NCI-H146 (cell line): ENCODE results near the gene ROCK2.

Experiments used
- DNase-seq: peaks from one replicate; lab custom pipeline; 2025; lab: John Stamatoyannopoulos, UW

ROCK2 gene

DNA sequence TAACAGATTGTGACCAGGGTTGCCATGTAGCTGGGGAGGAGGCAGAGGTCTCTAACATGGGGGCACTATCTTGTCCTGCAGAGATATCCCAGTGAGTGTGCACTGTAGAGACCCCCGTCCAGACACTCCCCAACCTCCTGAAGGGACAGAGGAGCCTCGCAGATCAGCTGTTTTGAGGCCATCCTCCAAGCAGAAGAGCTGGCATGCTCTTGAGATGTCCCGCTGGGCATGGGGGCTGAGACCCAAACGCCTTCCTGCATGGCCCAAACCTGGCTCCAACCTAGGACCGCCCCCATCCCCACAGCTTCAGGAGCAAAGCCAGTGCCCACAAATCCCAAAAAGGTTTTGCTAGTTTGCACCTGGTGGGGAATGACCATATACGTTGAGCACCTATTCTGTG is 191.8 kb downstream of the ROCK2 start:
- no peak for DNase-seq

DNA sequence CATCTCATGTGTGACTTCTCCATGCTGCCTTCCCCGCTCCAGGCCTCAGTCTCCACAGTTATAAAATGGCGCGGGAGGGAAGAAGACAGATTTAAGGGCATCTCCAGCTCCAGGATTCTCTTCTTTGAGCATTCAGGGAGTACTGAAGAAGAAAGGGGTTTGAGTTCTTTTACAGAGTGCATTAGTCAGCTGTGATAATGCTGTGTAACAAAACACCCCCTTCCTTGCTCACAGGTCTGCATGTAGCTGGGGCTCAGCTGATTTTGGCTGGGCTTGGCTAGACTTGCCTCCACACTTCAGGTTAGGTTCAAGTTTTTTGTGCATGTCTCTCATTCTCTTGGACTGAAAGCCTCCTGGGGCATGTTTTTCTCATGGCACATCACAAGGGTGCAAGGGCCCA is 197.2 kb downstream of the ROCK2 start:
- no peak for DNase-seq

DNA sequence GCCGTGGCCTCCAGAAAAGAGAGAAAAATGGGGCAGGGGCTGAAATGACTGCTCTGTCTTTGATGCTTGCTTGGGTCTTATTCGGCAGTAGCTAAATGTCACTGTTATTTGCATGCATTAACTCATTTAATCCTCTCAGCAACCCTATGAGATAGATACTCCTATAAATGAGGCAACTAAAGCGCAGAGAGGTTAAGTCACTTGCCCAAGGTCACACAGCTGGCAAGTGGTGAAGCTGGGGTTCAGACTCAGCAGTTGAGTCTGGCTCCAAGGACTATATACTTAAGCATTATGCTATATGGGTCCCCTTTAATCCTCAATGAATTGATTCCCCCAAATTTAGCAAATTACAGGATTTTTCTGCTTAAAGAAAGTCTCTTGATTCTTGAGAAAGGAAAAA is 198.4 kb downstream of the ROCK2 start:
- no peak for DNase-seq

DNA sequence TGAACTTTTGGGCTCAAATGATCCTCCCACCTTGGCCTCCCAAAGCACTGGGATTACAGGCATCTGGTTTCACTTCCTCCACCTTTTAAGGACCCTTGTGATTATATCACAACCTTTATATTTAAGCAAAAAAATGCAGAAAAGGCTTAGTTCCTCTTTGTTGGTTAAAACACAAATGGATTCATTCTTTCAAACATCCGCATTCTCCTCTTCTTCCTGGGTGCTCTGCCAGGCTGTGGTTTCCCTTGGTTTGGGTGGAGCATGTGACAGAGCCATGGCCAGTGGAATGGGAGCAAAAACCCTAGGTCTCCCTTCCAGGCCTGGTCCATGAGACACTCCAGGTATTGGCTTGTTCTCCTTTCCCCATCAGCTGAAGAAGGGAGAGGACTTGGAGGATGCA is 199.1 kb downstream of the ROCK2 start:
- DNase-seq, result no peak

DNA sequence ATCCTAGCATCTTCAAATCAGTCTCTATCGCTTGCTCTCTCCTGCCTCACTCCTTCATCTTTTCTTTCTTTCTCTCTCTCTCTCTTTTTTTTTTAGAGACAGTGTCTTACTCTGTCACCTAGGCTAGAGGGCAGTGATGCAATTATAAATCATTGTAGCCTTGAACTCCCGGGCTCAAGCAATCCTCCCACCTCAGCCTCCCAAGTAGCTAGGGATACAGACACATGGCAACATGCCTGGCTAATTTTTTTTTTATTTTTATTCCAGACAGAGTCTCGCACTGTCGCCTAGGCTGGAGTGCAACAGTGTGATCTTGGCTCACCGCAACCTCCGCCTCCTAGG is 199.7 kb downstream of the ROCK2 start:
- no peak for DNase-seq

DNA sequence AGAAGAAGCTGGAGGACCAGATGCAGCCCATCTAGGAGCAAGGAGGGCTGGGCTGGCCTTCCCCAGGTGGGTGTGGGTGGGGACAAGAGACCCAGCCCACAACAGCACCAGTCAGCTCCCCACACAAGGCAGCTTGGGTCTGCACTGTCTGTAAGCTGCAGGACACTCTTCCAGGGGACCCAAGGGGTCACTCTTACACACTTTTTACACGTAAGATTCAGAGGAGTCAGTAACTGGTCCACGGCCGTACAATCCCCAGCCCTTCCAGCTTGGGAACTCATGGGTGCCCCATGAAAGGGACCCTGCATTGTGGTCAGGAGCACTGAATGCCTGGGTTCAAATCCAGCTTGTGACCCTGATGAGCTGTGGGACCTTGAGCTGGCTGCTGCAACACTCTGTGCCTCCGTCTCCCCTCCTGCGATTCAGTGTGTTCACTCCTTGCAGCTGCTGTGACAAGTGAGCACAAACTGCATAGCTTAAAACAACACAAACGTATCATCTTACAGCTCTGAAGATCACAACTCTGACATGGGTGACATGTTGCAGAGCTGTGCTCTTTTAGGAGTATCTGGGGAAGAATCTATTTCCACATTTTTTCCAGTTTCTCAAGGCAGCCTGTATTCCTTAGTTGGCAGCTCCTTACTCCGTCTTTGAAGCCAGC is 200.2 kb downstream of the ROCK2 start:
- no peak for DNase-seq

DNA sequence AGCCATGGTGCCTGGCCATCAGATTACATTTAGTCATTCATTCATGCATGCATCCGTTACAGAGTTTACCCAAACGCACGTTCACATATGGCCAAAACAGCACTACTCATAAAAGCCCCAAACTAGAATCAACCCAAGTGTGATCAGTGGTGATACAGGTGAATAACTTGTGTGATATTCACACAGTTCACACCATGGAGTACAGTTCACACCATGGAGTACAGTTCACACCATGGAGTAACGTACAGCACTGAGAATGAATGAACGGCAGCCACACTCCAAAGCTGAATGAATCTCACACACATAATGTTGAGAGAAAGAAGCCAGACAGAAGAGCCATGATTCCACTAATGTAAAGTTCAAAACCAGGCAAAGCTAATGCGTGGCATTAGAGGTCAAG is 201.4 kb downstream of the ROCK2 start:
- DNase-seq, result no peak

DNA sequence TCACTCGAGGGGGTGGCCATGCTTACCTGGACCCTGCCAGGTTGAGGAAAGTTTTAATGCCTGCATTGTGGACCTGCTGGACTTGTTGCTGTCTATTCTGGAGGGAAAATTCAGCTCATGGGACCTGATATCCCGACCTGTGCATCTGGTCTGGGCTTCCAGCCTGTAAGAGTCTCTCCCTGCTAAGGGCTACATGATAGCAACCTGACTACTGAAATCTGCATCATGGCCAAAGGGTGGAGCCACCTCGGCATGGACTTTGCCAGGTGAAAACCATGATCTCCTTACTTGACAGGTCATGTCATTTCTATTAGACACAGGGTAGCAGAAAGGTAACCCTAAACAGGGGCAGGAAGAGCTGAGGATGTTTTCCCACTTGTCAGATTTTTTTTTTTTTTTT is 202.1 kb downstream of the ROCK2 start:
- DNase-seq, result no peak

DNA sequence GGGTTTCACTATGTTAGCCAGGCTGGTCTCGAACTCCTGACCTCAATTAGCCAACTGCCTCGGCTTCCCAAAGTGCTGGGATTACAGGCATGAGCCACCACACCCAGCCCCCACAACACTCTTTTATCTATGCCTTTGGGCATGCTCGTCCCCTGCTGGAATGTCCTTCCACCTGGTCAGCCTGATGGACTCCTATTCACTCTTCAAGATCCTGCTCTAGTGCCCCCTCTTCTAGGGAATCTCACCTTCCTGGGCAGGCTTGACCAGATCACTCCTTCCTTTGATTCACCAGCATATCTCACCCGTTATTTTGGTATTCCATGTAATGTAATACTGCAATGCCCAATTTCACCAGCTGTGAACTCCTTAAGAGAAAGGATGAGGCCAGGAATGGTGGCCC is 203.1 kb downstream of the ROCK2 start:
- DNase-seq, result no peak

DNA sequence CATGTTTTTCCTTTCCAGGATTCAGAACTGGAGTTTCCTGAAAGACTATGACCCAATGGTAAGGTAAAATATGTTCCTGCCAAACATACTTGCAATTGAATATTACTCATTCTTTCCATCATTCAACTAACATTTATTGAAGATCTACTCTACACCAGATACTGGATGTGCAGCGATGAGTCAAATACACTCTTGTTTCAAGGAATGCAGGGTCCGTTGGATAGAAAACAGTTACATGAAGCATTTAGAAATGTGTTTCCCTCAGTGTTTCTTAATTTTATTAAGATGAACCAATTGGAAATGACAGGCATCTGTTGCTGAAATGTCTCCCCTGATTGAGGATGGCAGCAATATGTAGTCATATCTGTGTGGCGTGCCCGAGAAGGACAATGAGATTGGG is 203.9 kb downstream of the ROCK2 start:
- no peak for DNase-seq

DNA sequence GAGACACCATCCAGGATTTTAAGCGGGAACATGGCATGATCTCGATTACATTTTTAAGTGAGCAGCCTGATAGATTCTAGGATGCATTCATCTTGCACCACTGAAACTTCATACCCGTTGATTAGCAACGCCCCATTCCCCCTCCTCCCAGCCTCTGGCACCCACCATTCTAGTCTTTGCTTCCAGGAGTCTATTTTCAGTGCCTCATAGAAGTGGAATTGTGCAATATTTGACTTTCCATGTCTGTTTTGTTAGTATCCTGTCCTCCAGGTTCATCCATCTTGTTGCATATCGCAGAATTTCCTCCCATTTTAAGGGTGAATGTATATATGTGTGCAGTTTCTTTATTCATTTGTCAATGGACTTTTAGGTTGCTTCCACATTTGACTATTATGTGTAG is 210.1 kb downstream of the ROCK2 start:
- no peak for DNase-seq

DNA sequence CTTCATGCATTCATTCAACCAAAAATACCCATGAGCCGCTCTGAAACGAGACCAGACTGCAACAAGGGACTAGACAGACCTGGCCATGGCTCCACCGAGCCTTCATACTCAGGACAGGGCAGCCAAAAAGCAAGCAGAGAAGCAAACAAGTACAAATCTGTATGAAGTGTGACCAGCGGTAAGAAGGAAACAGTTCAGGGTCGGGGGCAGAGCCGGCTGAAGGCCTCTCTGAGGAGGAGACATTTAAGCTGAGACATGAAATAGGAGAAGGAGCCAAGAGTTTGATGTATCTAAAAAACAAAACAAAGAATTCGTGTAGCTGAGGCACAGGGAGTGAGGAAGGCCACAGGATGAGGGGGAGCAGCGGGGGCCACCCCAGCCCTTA is 210.5 kb downstream of the ROCK2 start:
- no peak for DNase-seq

DNA sequence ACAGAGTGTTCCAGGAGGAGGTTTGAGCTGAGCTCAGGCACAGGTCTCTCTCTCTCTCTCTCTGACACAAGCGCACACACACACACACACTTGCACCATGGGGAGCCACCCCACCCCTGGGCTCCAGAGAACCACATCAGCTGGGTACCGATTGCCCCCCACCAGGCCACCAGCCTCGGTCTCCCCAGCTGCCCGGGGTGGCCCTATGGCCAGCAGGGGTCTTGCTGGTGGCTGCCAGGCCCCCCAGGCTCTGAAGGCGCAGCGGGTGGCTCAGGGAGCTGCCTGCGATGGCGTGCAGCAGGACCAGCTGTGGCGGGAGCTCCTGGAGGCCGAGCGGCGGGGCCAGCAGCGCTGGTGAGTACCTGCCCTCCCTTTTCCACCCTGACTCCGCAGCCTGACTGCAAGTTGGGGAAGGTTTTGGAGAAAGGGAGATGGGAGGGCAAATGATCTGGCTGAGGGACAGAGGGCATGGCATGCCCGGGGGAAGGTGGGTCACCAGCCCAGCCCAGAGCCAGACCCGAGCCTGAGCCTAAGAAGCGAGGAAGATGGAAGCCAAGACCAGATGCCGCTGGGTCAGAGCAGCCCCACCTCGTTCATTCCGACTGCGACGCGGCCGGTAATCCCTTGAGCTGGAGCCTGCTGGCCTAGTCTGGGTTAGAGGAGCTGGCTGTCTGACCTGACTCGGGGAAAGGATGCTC is 211.0 kb downstream of the ROCK2 start:
- peak; percentile 62 for DNase-seq

DNA sequence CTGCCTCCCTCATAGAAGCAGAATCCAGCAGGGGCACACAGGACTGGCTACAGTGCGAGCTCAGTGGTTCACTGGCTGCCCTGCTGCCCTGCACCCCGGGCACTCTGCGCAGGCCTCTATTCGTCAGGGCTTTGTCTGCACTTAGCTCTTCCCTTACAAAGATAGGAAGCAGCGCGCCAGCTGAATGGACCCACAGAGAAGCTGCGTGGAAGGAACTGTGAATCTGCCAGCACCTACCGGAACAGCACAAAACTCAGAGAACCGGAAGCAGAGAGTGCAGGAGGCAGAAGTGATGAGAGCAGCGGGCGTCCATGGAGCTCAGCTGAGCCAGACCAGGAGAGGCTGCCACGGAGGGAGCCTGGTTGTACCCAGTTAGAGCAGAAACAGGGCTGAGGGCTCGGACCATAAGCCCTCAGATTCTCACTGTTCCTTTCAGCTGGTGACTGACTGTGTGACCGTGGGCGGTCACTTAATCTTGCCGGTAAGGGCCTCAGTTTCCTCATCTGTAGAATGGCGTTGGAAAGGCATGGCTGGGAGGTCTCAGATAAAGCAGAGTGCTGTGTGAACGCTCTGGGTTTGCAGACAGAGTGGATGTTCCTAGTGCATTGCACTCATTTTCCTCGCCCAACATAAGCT is 212.3 kb downstream of the ROCK2 start:
- no peak for DNase-seq

DNA sequence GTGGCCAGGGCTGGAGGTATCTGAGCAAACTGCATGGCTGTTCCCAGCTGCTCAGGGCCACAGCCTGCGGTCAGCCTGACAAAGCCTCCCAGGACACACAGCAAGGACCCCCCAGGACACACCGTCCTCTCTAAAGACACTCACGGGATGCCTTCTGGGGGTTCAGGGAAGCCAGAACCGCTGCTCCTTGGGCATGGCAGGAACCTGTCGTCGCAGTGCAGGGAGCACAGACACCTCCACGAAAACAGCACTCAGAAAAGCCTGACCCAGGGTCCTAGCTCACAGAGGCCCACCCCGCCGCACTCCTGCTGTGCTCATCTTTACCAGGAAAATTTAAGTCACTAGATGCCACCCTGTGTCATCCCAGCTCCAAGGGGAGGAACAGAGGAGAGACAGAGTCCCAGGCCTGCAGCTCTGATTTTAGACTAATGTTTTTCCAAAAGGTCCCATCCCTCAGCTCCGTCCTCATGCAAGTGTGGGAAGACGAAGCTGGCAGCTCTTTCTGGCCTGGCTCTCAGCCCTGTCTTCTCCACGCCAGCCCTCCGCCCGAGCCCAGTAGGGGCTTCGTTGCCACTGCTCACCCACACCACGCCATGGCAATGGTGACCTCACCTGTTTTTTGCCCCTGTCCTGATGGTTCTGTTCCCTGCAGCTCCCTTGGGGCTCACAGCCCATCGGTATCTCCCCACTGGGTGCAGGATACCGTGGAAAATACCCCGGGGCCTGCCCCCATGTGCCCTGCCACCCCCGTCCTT is 213.1 kb downstream of the ROCK2 start:
- DNase-seq, result no peak
